ENCODE results near the gene KCNQ4. TPM values are rescaled to one million over a fixed set of nuclear protein-coding genes. Genes with fewer than 3 reads are reported as not detected.

The KCNQ4 gene
- total and polyA plus RNA-seq, 2 experiments from 2014 or later: 1.3 to 3.0 TPM

- TF ChIP-seq EZH2 (IDR thresholded peaks at IDR 0.05; ENCODE audit: low read depth, unreplicated experiment) (no peak), STAT1 (IDR thresholded peaks at IDR 0.05; ENCODE audit: unreplicated experiment) (no peak), ETS1 (IDR thresholded peaks at IDR 0.05) (no peak), CTCF (conservative IDR thresholded peaks at IDR 0.05; ENCODE audit: low read depth in 2 of 2) (no peak), POLR2AphosphoS5 (IDR thresholded peaks at IDR 0.05; ENCODE audit: low read depth) (no peak), ZNF462 (CRISPR knock-in tag; IDR thresholded peaks at IDR 0.05) (no peak), CREB1 (CRISPR knock-in tag; IDR thresholded peaks at IDR 0.05; ENCODE audit: low read depth) (no peak), REST (IDR thresholded peaks at IDR 0.05; ENCODE audit: unreplicated experiment) (no peak), ZNF114 (CRISPR knock-in tag; IDR thresholded peaks at IDR 0.05) (no peak), NANOG (IDR thresholded peaks at IDR 0.05; ENCODE audit: borderline replicate concordance) (no peak), ZNF331 (CRISPR knock-in tag; IDR thresholded peaks at IDR 0.05; ENCODE audit: low read depth) (no peak), JUNB (IDR thresholded peaks at IDR 0.05; ENCODE audit: unreplicated experiment) (no peak), EZH2phosphoT487 (IDR thresholded peaks at IDR 0.05; ENCODE audit: unreplicated experiment) (no peak)
- Mint-ChIP-seq H3K4me1 (peaks cover 10% of the 10 kb centered on the region; the same call in 2 of the 3 replicates), H3K27ac (no peak overlapping the region; the same call in 1 of the 2 replicates), H3K9me3 (no peaks in the 10 kb centered on the region), H3K4me3 (no peak overlapping the region), H3K36me3 (ENCODE audit: low read depth) (peaks cover 51% of the 10 kb centered on the region), H3K27me3 (ENCODE audit: insufficient read depth, low read depth, poor library complexity) (peaks cover 2% of the 10 kb centered on the region)
- Histone ChIP-seq H3K79me2 (replicated peaks; ENCODE audit: insufficient read depth) (peaks cover 72% of the 10 kb centered on the region), H3K36me3 (ENCODE audit: insufficient read depth) (peaks cover 32% of the 10 kb centered on the region), H3K27ac (ENCODE audit: low read depth) (no peak overlapping the region), H3K9me2 (ENCODE audit: insufficient read depth) (no peaks in the 10 kb centered on the region), H4K20me1 (replicated peaks; ENCODE audit: insufficient read depth) (peaks cover 40% of the 10 kb centered on the region), H3F3A (replicated peaks; ENCODE audit: low read depth) (no peaks in the 10 kb centered on the region), H3K4me1 (ENCODE audit: insufficient read depth) (0 out of 2 replicates have a peak, but pooled peaks cover 5% of the 10 kb centered on the region), H3K4me3 (no peak overlapping the region), H2AFZ (no peak overlapping the region), H3K4me2 (no peak overlapping the region), H3K27me3 (ENCODE audit: insufficient read depth) (no peaks in the 10 kb centered on the region)
- DNase-seq (ENCODE audit: low spot score) (no peak), ATAC-seq (no peak)
Measured at GRCh38 chr1:40740039-40740996, 43.3 kb upstream of the KCNQ4 start.

Measured in GM23338 (cell line).